Panc1 (cell line): ENCODE results near the gene ANKRD17. TPM values are rescaled to one million over a fixed set of nuclear protein-coding genes. Genes with fewer than 3 reads are reported as not detected.

Experiments
- ATAC-seq: fragments of 200-7000 bp; cut with Tn5 transposase; 2 replicates; pipeline ENCODE4 v1.9.1; 2020; ENCODE audit warnings: mild to moderate bottlenecking, moderate library complexity
- BruUV-seq: library from RNA; stranded (reverse); fragments of 400-500 nt; replicated peaks from 2 replicates; lab custom pipeline; 2021; lab: Mats Ljungman, UMichigan
- CTCF ChIA-PET: fragments of 300-600 bp; sonication (Branson Sonifier 250); formaldehyde crosslinking; loops from one replicate; lab custom pipeline; 2022; ENCODE audit warnings: antibody characterized with exemption; lab: Charles Lee
- POLR2A ChIA-PET: fragments of 300-600 bp; sonication (Branson Sonifier 250); formaldehyde crosslinking; loops from one replicate; lab custom pipeline; 2022; ENCODE audit warnings: antibody characterized with exemption; lab: Charles Lee
- DNase-seq: peaks from one replicate; pipeline ENCODE4 v3.0.0-alpha.2; 2010; ENCODE audit warnings: low read depth, low spot score
- H3K27ac ChIP-seq: 2 replicates; pipeline ENCODE4 v1.5.1; 2011; ENCODE audit warnings: mild to moderate bottlenecking, low read length, inconsistent platforms
- H3K27me3 ChIP-seq: fragments of 200-500 bp; sonication (Bioruptor generic); 2 replicates; pipeline ENCODE4 v1.6.0; 2014; ENCODE audit warnings: low read length, inconsistent platforms; ENCODE audit not compliant: control insufficient read depth, insufficient read depth
- H3K36me3 ChIP-seq: fragments of 200-500 bp; sonication (Bioruptor generic); 2 replicates; pipeline ENCODE4 v1.5.1; 2014; ENCODE audit warnings: inconsistent platforms, mild to moderate bottlenecking, low read length, moderate library complexity; ENCODE audit not compliant: control insufficient read depth, insufficient read depth
- H3K4me1 ChIP-seq: 2 replicates; pipeline ENCODE4 v1.5.1; 2011; ENCODE audit warnings: inconsistent platforms, mild to moderate bottlenecking, low read length, moderate library complexity; ENCODE audit not compliant: control insufficient read depth, insufficient read depth
- H3K4me3 ChIP-seq, 2 experiments: 2 replicates each; pipeline ENCODE4 v1.5.1; 2011 to 2012; ENCODE audit warnings: low read depth in 2 of 2, low read length in 2 of 2, mild to moderate bottlenecking in 2 of 2, inconsistent platforms in 1 of 2, moderate library complexity in 1 of 2
- H3K9me3 ChIP-seq: fragments of 200-500 bp; sonication (Bioruptor generic); 2 replicates; pipeline ENCODE4 v1.5.1; 2014; ENCODE audit warnings: low read depth, mild to moderate bottlenecking, inconsistent platforms, low read length, moderate library complexity; ENCODE audit not compliant: control insufficient read depth, insufficient read depth
- CTCF ChIP-seq: fragments of 450-650 bp; IDR thresholded peaks from 2 replicates; pipeline ENCODE4 v1.5.1; 2017; ENCODE audit warnings: mild to moderate bottlenecking
- POLR2AphosphoS5 ChIP-seq: IDR thresholded peaks from 2 replicates; pipeline ENCODE4 v1.6.1; 2012; ENCODE audit warnings: mild to moderate bottlenecking, low read depth, low read length, moderate library complexity
- REST ChIP-seq, 2 experiments: IDR thresholded peaks; 2 replicates each; pipeline ENCODE4 v1.6.1; 2011 to 2012; ENCODE audit warnings: low read depth in 2 of 2, control low read depth in 1 of 2, low read length in 1 of 2, mild to moderate bottlenecking in 1 of 2, moderate library complexity in 1 of 2; ENCODE audit not compliant: insufficient read depth in 1 of 2
- SIN3A ChIP-seq: IDR thresholded peaks from 2 replicates; pipeline ENCODE4 v1.6.1; 2012; ENCODE audit warnings: low read depth, mild to moderate bottlenecking, low read length, moderate library complexity, borderline replicate concordance; ENCODE audit not compliant: insufficient read depth
- TCF7L2 ChIP-seq: IDR thresholded peaks from 2 replicates; pipeline ENCODE4 v1.6.1; 2011; ENCODE audit warnings: mild to moderate bottlenecking, low read depth, low read length, inconsistent platforms
- in situ Hi-C: cut with HindIII; loops from 2 replicates; pipeline ENCODE4 v1.10.0; 2016; ENCODE audit warnings: low sequenced_read_pairs, low pct_unique_long_range_greater_than_20kb
- intact Hi-C: fragments of 100-400 bp; cut with micrococcal nuclease; formaldehyde crosslinking; loops from one replicate; pipeline ENCODE4 v1.10.0; 2022; ENCODE audit not compliant: unreplicated experiment
- total RNA-seq: library from RNA; stranded (reverse); gene quantifications from one replicate; pipeline ENCODE4 v1.2.1, GENCODE V29; 2021; ENCODE audit not compliant: unreplicated experiment

ANKRD17 gene
- total RNA-seq, 1 experiment from 2014 or later = 38.5 TPM

DNA sequence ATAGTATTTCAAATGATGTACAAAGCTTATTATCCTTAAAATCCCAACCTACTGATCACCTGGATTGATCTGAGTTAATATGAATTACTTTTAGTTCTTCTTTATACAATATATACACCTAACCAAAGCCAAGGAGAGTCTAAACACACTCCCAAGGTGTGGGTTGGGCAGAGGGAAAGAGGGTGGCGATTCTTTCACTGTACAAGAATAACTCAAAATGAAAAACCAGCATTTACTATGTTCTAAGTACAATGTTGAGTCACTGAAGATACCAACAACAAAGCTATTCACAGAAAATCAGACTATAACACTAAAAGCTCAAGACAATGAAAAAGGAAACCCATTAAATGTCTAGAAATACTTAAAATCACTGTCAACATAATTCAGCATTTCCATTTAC is 46.6 kb downstream of the ANKRD17 start:
- H3K27ac ChIP-seq = no peak overlapping the region
- TF ChIP-seq POLR2AphosphoS5 (no peak), SIN3A (no peak), TCF7L2 (no peak), CTCF (no peak), REST (IDR thresholded peaks at IDR 0.05; ENCODE audit: insufficient read depth in 1 of 2, low read depth in 2 of 2, low read length in 1 of 2) (no peak)
- DNase-seq = no peak
- in situ Hi-C loops (no loop called here), intact Hi-C loops (no loop called here)
- no peaks in the 10 kb centered on the region; the same call in 1 of the 2 replicates for H3K36me3 ChIP-seq
- no peaks in the 10 kb centered on the region for H3K4me1 ChIP-seq
- no TSS peak for BruUV-seq
- ChIA-PET POLR2A (no interaction called here), CTCF (no interaction called here)
- H3K9me3 ChIP-seq = no peaks in the 10 kb centered on the region
- no peaks in the 10 kb centered on the region for H3K27me3 ChIP-seq
- no peak overlapping the region for H3K4me3 ChIP-seq
- no peak for ATAC-seq

DNA sequence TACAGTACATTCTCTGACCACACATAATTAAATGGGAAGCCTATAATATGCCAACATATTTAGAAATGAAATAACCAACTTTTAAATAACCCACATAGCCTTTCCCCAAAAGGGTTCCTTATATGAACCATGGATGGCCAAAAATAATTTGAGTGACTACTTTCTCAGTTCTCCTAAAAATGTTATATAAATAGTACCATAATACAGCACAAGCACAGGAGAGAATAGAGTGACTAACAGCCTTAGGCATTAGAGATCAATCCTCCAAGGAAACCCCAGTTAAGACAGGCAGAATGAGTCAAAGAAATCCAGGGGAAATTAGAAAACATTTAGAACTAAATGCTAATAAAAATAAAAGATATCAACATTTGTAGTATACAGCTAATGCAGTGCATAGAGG is 50.2 kb downstream of the ANKRD17 start:
- Histone ChIP-seq H3K36me3 (no peaks in the 10 kb centered on the region; the same call in 1 of the 2 replicates), H3K27me3 (no peaks in the 10 kb centered on the region), H3K27ac (no peak overlapping the region), H3K4me3 (no peak overlapping the region), H3K9me3 (no peaks in the 10 kb centered on the region), H3K4me1 (no peaks in the 10 kb centered on the region)
- intact Hi-C loops = no loop called here
- ATAC-seq (no peak), DNase-seq (no peak)
- ChIA-PET CTCF (no interaction called here), POLR2A (interaction anchor here (0.7 kb wide), 1 partner anchor 51 kb away, joined by 10 read pairs; no protein-coding TSS in a partner anchor)
- in situ Hi-C loops = no loop called here
- TF ChIP-seq TCF7L2 = no peak
- TF ChIP-seq SIN3A = no peak
- no peak for TF ChIP-seq POLR2AphosphoS5
- TF ChIP-seq REST (IDR thresholded peaks at IDR 0.05; ENCODE audit: insufficient read depth in 1 of 2, low read depth in 2 of 2, low read length in 1 of 2) = no peak
- TF ChIP-seq CTCF = no peak
- BruUV-seq = no TSS peak
